Cardiac muscle cell (in vitro differentiated cells and primary cell): Measurements from ENCODE around the gene KLHL13. TPM values are rescaled to one million over a fixed set of nuclear protein-coding genes. Genes with fewer than 3 reads are reported as not detected.

Experiments
- DNase-seq, 2 donors: peaks; one replicate each; pipeline versions ENCODE4 v3.0.0 to v3.0.0-alpha.2; 2010 to 2017; ENCODE audit warnings: low read depth in 1 of 2, low spot score in 1 of 2
- H3K27ac ChIP-seq: fragments of 200-600 bp; sonication (generic); 2 replicates; pipeline ENCODE4 v1.5.1; 2016
- H3K27me3 ChIP-seq: fragments of 200-600 bp; sonication (generic); 2 replicates; pipeline ENCODE4 v1.6.0; 2016; ENCODE audit warnings: control low read depth
- H3K36me3 ChIP-seq: fragments of 200-600 bp; sonication (generic); 2 replicates; pipeline ENCODE4 v1.5.1; 2016; ENCODE audit warnings: control low read depth
- H3K4me1 ChIP-seq: fragments of 200-600 bp; sonication (generic); 2 replicates; pipeline ENCODE4 v1.8.1; 2017; ENCODE audit warnings: low read depth, mild to moderate bottlenecking, mixed run types
- H3K4me3 ChIP-seq: fragments of 200-600 bp; sonication (generic); 2 replicates; pipeline ENCODE4 v1.5.1; 2016; ENCODE audit warnings: mild to moderate bottlenecking
- H3K9me3 ChIP-seq: fragments of 200-600 bp; sonication (generic); 2 replicates; pipeline ENCODE4 v1.5.1; 2017; ENCODE audit warnings: low read depth, mild to moderate bottlenecking, control low read depth
- CTCF ChIP-seq: IDR thresholded peaks from 2 replicates; pipeline ENCODE4 v1.5.1; 2012; ENCODE audit warnings: low read depth, mild to moderate bottlenecking, low read length
- polyA plus RNA-seq: library from polyadenylated mRNA; unstranded; fragments of >200 nt; fragmentation: Nextera tagmentation; extraction: Ambion mirVana; gene quantifications from 2 replicates; pipeline ENCODE4 v1.2.1, GENCODE V29; 2016
- total RNA-seq: library from RNA; depleted of rRNA; stranded (reverse); fragments of >200 nt; gene quantifications from 2 replicates; pipeline ENCODE4 v1.2.3, GENCODE V29; 2016

The KLHL13 gene
- total and polyA plus RNA-seq, 2 experiments from 2014 or later = 13.8 to 22.0 TPM

GRCh38 chrX:118109065-118109464, 7.5 kb downstream of the KLHL13 start:
- H3K27ac ChIP-seq = no peak overlapping the region
- H3K9me3 ChIP-seq = no peaks in the 10 kb centered on the region
- no peak for DNase-seq
- no peaks in the 10 kb centered on the region for H3K4me1 ChIP-seq
- TF ChIP-seq CTCF = no peak
- H3K4me3 ChIP-seq = no peak overlapping the region
- no peaks in the 10 kb centered on the region for H3K27me3 ChIP-seq
- H3K36me3 ChIP-seq = no peaks in the 10 kb centered on the region

GRCh38 chrX:118108304-118108703, 8.3 kb downstream of the KLHL13 start:
- Histone ChIP-seq H3K36me3 (no peaks in the 10 kb centered on the region), H3K4me3 (no peak overlapping the region), H3K27ac (no peak overlapping the region), H3K9me3 (no peaks in the 10 kb centered on the region), H3K4me1 (no peaks in the 10 kb centered on the region), H3K27me3 (no peaks in the 10 kb centered on the region)
- TF ChIP-seq CTCF = no peak
- DNase-seq = no peak

GRCh38 chrX:118100091-118100490, 16.5 kb downstream of the KLHL13 start:
- no peaks in the 10 kb centered on the region for H3K27me3 ChIP-seq
- no peaks in the 10 kb centered on the region for H3K36me3 ChIP-seq
- no peak overlapping the region for H3K4me3 ChIP-seq
- no peaks in the 10 kb centered on the region for H3K4me1 ChIP-seq
- H3K27ac ChIP-seq = no peak overlapping the region
- TF ChIP-seq CTCF = no peak
- H3K9me3 ChIP-seq = no peaks in the 10 kb centered on the region
- DNase-seq = no peak

GRCh38 chrX:118088084-118088483, 28.5 kb downstream of the KLHL13 start:
- no peaks in the 10 kb centered on the region for H3K36me3 ChIP-seq
- H3K4me3 ChIP-seq = no peak overlapping the region
- DNase-seq = no peak
- H3K27ac ChIP-seq = no peak overlapping the region
- no peak for TF ChIP-seq CTCF
- H3K9me3 ChIP-seq = no peaks in the 10 kb centered on the region
- H3K4me1 ChIP-seq = no peaks in the 10 kb centered on the region
- no peaks in the 10 kb centered on the region for H3K27me3 ChIP-seq

GRCh38 chrX:118074196-118074595, 42.4 kb downstream of the KLHL13 start:
- Histone ChIP-seq H3K9me3 (no peaks in the 10 kb centered on the region), H3K4me3 (no peak overlapping the region), H3K27me3 (no peaks in the 10 kb centered on the region), H3K27ac (no peak overlapping the region), H3K36me3 (no peaks in the 10 kb centered on the region), H3K4me1 (no peaks in the 10 kb centered on the region)
- TF ChIP-seq CTCF = no peak
- no peak for DNase-seq
